ENCODE results near the gene ST6GALNAC5. TPM values are rescaled to one million over a fixed set of nuclear protein-coding genes. Genes with fewer than 3 reads are reported as not detected.

The ST6GALNAC5 gene
- total RNA-seq, 1 experiment from 2014 or later = 2.0 TPM

- H3K27me3 Mint-ChIP-seq (ENCODE audit: unreplicated experiment) = no peaks in the 10 kb centered on the region
- H3K27ac Mint-ChIP-seq (ENCODE audit: unreplicated experiment) = no peak overlapping the region
- BruUV-seq (replicated peaks) = no TSS peak
- no peak for TF ChIP-seq CTCF (IDR thresholded peaks at IDR 0.05; ENCODE audit: unreplicated experiment)
- no peaks in the 10 kb centered on the region for H3K9me3 Mint-ChIP-seq (ENCODE audit: low read depth, unreplicated experiment)
- no peak overlapping the region for H3K4me3 Mint-ChIP-seq (ENCODE audit: low read depth, unreplicated experiment)
- CTCF ChIA-PET = no interaction called here
- H3K4me1 Mint-ChIP-seq (ENCODE audit: low read depth, unreplicated experiment) = peaks cover 8% of the 10 kb centered on the region
- H3K36me3 Mint-ChIP-seq (ENCODE audit: insufficient read depth, unreplicated experiment) = no peaks in the 10 kb centered on the region
- DNase-seq = no peak
- intact Hi-C loops (cut with micrococcal nuclease; ENCODE audit: unreplicated experiment) = loop anchor here (5.0 kb wide), 1 partner anchor 38 kb away; no protein-coding TSS in a partner anchor
Measured at GRCh38 chr1:76940571-76941335, 73.5 kb downstream of the ST6GALNAC5 start.

GRCh38 chr1:76942549-76942948 is 75.3 kb downstream of the ST6GALNAC5 start:
- TF ChIP-seq CTCF (IDR thresholded peaks at IDR 0.05; ENCODE audit: unreplicated experiment) = no peak
- Mint-ChIP-seq H3K9me3 (ENCODE audit: low read depth, unreplicated experiment) (no peaks in the 10 kb centered on the region), H3K27ac (ENCODE audit: unreplicated experiment) (no peak overlapping the region), H3K36me3 (ENCODE audit: insufficient read depth, unreplicated experiment) (no peaks in the 10 kb centered on the region), H3K4me3 (ENCODE audit: low read depth, unreplicated experiment) (no peak overlapping the region), H3K27me3 (ENCODE audit: unreplicated experiment) (no peaks in the 10 kb centered on the region), H3K4me1 (ENCODE audit: low read depth, unreplicated experiment) (no peaks in the 10 kb centered on the region)
- DNase-seq = no peak
- CTCF ChIA-PET = no interaction called here
- BruUV-seq (replicated peaks) = no TSS peak
- intact Hi-C loops (cut with micrococcal nuclease; ENCODE audit: unreplicated experiment) = loop anchor here (5.0 kb wide), 1 partner anchor 40 kb away; no protein-coding TSS in a partner anchor

GRCh38 chr1:76944942-76945341 is 77.7 kb downstream of the ST6GALNAC5 start:
- DNase-seq = no peak
- no peak for TF ChIP-seq CTCF (IDR thresholded peaks at IDR 0.05; ENCODE audit: unreplicated experiment)
- Mint-ChIP-seq H3K36me3 (ENCODE audit: insufficient read depth, unreplicated experiment) (no peaks in the 10 kb centered on the region), H3K4me1 (ENCODE audit: low read depth, unreplicated experiment) (no peaks in the 10 kb centered on the region), H3K9me3 (ENCODE audit: low read depth, unreplicated experiment) (no peaks in the 10 kb centered on the region), H3K27me3 (ENCODE audit: unreplicated experiment) (no peaks in the 10 kb centered on the region), H3K4me3 (ENCODE audit: low read depth, unreplicated experiment) (no peak overlapping the region), H3K27ac (ENCODE audit: unreplicated experiment) (no peak overlapping the region)
- intact Hi-C loops (cut with micrococcal nuclease; ENCODE audit: unreplicated experiment) = loop anchor here (5.0 kb wide), 1 partner anchor 43 kb away; no protein-coding TSS in a partner anchor
- no TSS peak for BruUV-seq (replicated peaks)
- CTCF ChIA-PET = no interaction called here

GRCh38 chr1:76948846-76949245 is 81.6 kb downstream of the ST6GALNAC5 start:
- H3K27ac Mint-ChIP-seq (ENCODE audit: unreplicated experiment) = no peak overlapping the region
- DNase-seq = no peak
- H3K4me3 Mint-ChIP-seq (ENCODE audit: low read depth, unreplicated experiment) = no peak overlapping the region
- CTCF ChIA-PET = no interaction called here
- no peaks in the 10 kb centered on the region for H3K4me1 Mint-ChIP-seq (ENCODE audit: low read depth, unreplicated experiment)
- intact Hi-C loops (cut with micrococcal nuclease; ENCODE audit: unreplicated experiment) = no loop called here
- no TSS peak for BruUV-seq (replicated peaks)
- no peaks in the 10 kb centered on the region for H3K9me3 Mint-ChIP-seq (ENCODE audit: low read depth, unreplicated experiment)
- no peaks in the 10 kb centered on the region for H3K36me3 Mint-ChIP-seq (ENCODE audit: insufficient read depth, unreplicated experiment)
- no peaks in the 10 kb centered on the region for H3K27me3 Mint-ChIP-seq (ENCODE audit: unreplicated experiment)
- no peak for TF ChIP-seq CTCF (IDR thresholded peaks at IDR 0.05; ENCODE audit: unreplicated experiment)
